HEK293 (cell line): Measurements from ENCODE around the gene CTNNA2.

Experiments used
- CTCF ChIA-PET: fragments of 350-600 bp; formaldehyde crosslinking; extraction: SDS; loops from one replicate; lab custom pipeline; 2021; ENCODE audit warnings: antibody characterized with exemption; lab: Yijun Ruan, JAX
- POLR2A ChIA-PET: fragments of 300-600 bp; formaldehyde crosslinking; extraction: SDS; loops from one replicate; lab custom pipeline; 2020; ENCODE audit warnings: antibody characterized with exemption, inconsistent platforms; lab: Yijun Ruan, JAX
- H3K27ac ChIP-seq: fragments of 200-500 bp; sonication (Bioruptor generic); 2 replicates; pipeline ENCODE4 v1.5.1; 2014; ENCODE audit warnings: low read depth, low read length, control low read depth, inconsistent platforms; ENCODE audit errors: extremely low read depth
- H3K36me3 ChIP-seq, 2 experiments: fragments of 200-500 bp in 1 of 2; sonication (Bioruptor generic) in 1 of 2; 1 replicate in 1 of 2; 2 replicates in 1 of 2; pipeline ENCODE4 v1.5.1; 2014 to 2017; ENCODE audit warnings: inconsistent platforms in 2 of 2, low read length in 2 of 2; ENCODE audit not compliant: control insufficient read depth in 2 of 2, insufficient read depth in 1 of 2
- H3K4me1 ChIP-seq: fragments of 200-500 bp; sonication (Bioruptor generic); 2 replicates; pipeline ENCODE4 v1.5.1; 2014; ENCODE audit warnings: mild to moderate bottlenecking, low read length, inconsistent platforms; ENCODE audit not compliant: control insufficient read depth, insufficient read depth
- H3K4me3 ChIP-seq: 2 replicates; pipeline ENCODE4 v1.5.1; 2011; ENCODE audit warnings: low read depth, mild to moderate bottlenecking, control low read depth, low read length, moderate library complexity
- H3K9me3 ChIP-seq: fragments of 200-500 bp; sonication (Bioruptor generic); 2 replicates; pipeline ENCODE4 v1.5.1; 2014; ENCODE audit warnings: low read depth, low read length, inconsistent platforms; ENCODE audit not compliant: control insufficient read depth, insufficient read depth
- ATF2 ChIP-seq: fragments of 450-650 bp; formaldehyde crosslinking; IDR thresholded peaks from 2 replicates; pipeline ENCODE4 v1.5.1; 2016; ENCODE audit warnings: missing biosample characterization, missing genetic modification characterization, low read depth
- HOXD13 ChIP-seq: sonication (generic); formaldehyde crosslinking; IDR thresholded peaks from 2 replicates; pipeline ENCODE4 v1.8.0; 2022; ENCODE audit warnings: missing genetic modification reagents, borderline replicate concordance
- KLF9 ChIP-seq: fragments of 450-650 bp; formaldehyde crosslinking; IDR thresholded peaks from 2 replicates; pipeline ENCODE4 v1.5.1; 2016; ENCODE audit warnings: missing biosample characterization, missing genetic modification characterization, low read depth
- OSR2 ChIP-seq: fragments of 450-650 bp; formaldehyde crosslinking; IDR thresholded peaks from 2 replicates; pipeline ENCODE4 v1.5.1; 2016; ENCODE audit warnings: missing biosample characterization, missing genetic modification characterization
- PATZ1 ChIP-seq: fragments of 450-650 bp; formaldehyde crosslinking; IDR thresholded peaks from 2 replicates; pipeline ENCODE4 v1.5.1; 2016; ENCODE audit warnings: missing biosample characterization, missing genetic modification characterization
- PRDM2 ChIP-seq: fragments of 450-650 bp; formaldehyde crosslinking; IDR thresholded peaks from 2 replicates; pipeline ENCODE4 v1.5.1; 2016; ENCODE audit warnings: missing biosample characterization, missing genetic modification characterization, borderline replicate concordance
- RBAK ChIP-seq: fragments of 450-650 bp; formaldehyde crosslinking; IDR thresholded peaks from 2 replicates; pipeline ENCODE4 v1.5.1; 2016; ENCODE audit warnings: missing biosample characterization, missing genetic modification characterization
- REST ChIP-seq: fragments of 450-650 bp; formaldehyde crosslinking; IDR thresholded peaks from 2 replicates; pipeline ENCODE4 v1.5.1; 2016; ENCODE audit warnings: missing biosample characterization, missing genetic modification characterization
- ZBTB21 ChIP-seq: fragments of 450-650 bp; formaldehyde crosslinking; IDR thresholded peaks from 2 replicates; pipeline ENCODE4 v1.5.1; 2017; ENCODE audit warnings: missing biosample characterization, missing genetic modification characterization
- ZBTB7A ChIP-seq: fragments of 450-650 bp; formaldehyde crosslinking; IDR thresholded peaks from 2 replicates; pipeline ENCODE4 v1.5.1; 2016; ENCODE audit warnings: low read depth, missing biosample characterization, missing genetic modification characterization
- ZNF121 ChIP-seq: fragments of 450-650 bp; formaldehyde crosslinking; IDR thresholded peaks from 2 replicates; pipeline ENCODE4 v1.5.1; 2016; ENCODE audit warnings: missing biosample characterization, missing genetic modification characterization
- ZNF174 ChIP-seq: fragments of 450-650 bp; formaldehyde crosslinking; IDR thresholded peaks from 2 replicates; pipeline ENCODE4 v1.5.0; 2017; ENCODE audit warnings: missing biosample characterization, mild to moderate bottlenecking, missing genetic modification characterization
- ZNF2 ChIP-seq: fragments of 450-650 bp; formaldehyde crosslinking; IDR thresholded peaks from 2 replicates; pipeline ENCODE4 v1.5.1; 2016; ENCODE audit warnings: missing biosample characterization, missing genetic modification characterization
- ZNF211 ChIP-seq: fragments of 450-650 bp; formaldehyde crosslinking; IDR thresholded peaks from 2 replicates; pipeline ENCODE4 v1.5.1; 2016; ENCODE audit warnings: low read depth, missing biosample characterization, missing genetic modification characterization
- ZNF311 ChIP-seq: fragments of 450-650 bp; formaldehyde crosslinking; IDR thresholded peaks from 2 replicates; pipeline ENCODE4 v1.5.1; 2017; ENCODE audit warnings: missing biosample characterization, missing genetic modification characterization, borderline replicate concordance
- ZNF350 ChIP-seq: fragments of 450-650 bp; formaldehyde crosslinking; IDR thresholded peaks from 2 replicates; pipeline ENCODE4 v1.5.0; 2017; ENCODE audit warnings: missing biosample characterization, mild to moderate bottlenecking, missing genetic modification characterization
- ZNF354C ChIP-seq: fragments of 450-650 bp; formaldehyde crosslinking; IDR thresholded peaks from 2 replicates; pipeline ENCODE4 v1.5.1; 2016; ENCODE audit warnings: missing biosample characterization, missing genetic modification characterization, low read depth, borderline replicate concordance
- ZNF510 ChIP-seq: fragments of 450-650 bp; formaldehyde crosslinking; IDR thresholded peaks from 2 replicates; pipeline ENCODE4 v1.5.1; 2018; ENCODE audit warnings: mild to moderate bottlenecking, missing genetic modification characterization, missing biosample characterization; ENCODE audit not compliant: insufficient replicate concordance
- ZNF521 ChIP-seq: fragments of 450-650 bp; formaldehyde crosslinking; IDR thresholded peaks from 2 replicates; pipeline ENCODE4 v1.5.1; 2017; ENCODE audit warnings: missing biosample characterization, mild to moderate bottlenecking, missing genetic modification characterization
- ZNF549 ChIP-seq: fragments of 450-650 bp; IDR thresholded peaks from 2 replicates; pipeline ENCODE4 v1.5.1; 2018; ENCODE audit warnings: missing biosample characterization, missing genetic modification characterization, mild to moderate bottlenecking, inconsistent platforms, moderate library complexity
- ZNF701 ChIP-seq: fragments of 450-650 bp; formaldehyde crosslinking; IDR thresholded peaks from 2 replicates; pipeline ENCODE4 v1.5.1; 2016; ENCODE audit warnings: missing biosample characterization, missing genetic modification characterization
- ZNF776 ChIP-seq: fragments of 450-650 bp; formaldehyde crosslinking; IDR thresholded peaks from 2 replicates; pipeline ENCODE4 v1.5.0; 2017; ENCODE audit warnings: missing biosample characterization, missing genetic modification characterization, borderline replicate concordance

The CTNNA2 gene

GRCh38 chr2:79862756-79863155 lies 349.9 kb downstream of the CTNNA2 start:
- CTCF ChIA-PET: interaction anchor here (0.6 kb wide), 2 partner anchors 25 to 424 kb away, joined by 3 read pairs; no protein-coding TSS in a partner anchor

GRCh38 chr2:79872656-79873055 lies 359.8 kb downstream of the CTNNA2 start:
- TF ChIP-seq ZNF776 (no peak), RBAK (no peak), ZNF521 (no peak), HOXD13 (CRISPR knock-in tag) (no peak), ZNF354C (tag by site-specific recombination) (no peak), ZNF211 (tag by site-specific recombination) (no peak), PRDM2 (tag by site-specific recombination) (no peak), KLF9 (no peak), ZNF121 (tag by site-specific recombination) (no peak), ATF2 (tag by site-specific recombination) (no peak), ZBTB21 (tag by site-specific recombination) (no peak), ZNF2 (no peak), OSR2 (tag by site-specific recombination) (no peak), ZNF549 (no peak), ZBTB7A (tag by site-specific recombination) (no peak), ZNF174 (tag by site-specific recombination) (no peak), ZNF701 (tag by site-specific recombination) (no peak), REST (no peak), ZNF311 (no peak)
- H3K4me3 ChIP-seq: no peak overlapping the region
- CTCF ChIA-PET: no interaction called here
- H3K27ac ChIP-seq: no peak overlapping the region
- POLR2A ChIA-PET: no interaction called here
- no peaks in the 10 kb centered on the region for H3K36me3 ChIP-seq
- no peaks in the 10 kb centered on the region for H3K4me1 ChIP-seq
- H3K9me3 ChIP-seq: no peaks in the 10 kb centered on the region

More at GRCh38 chr2:79862756-79863155, 349.9 kb downstream of the CTNNA2 start:
- TF ChIP-seq ZNF350 (no peak), ZNF510 (no peak), PATZ1 (tag by site-specific recombination) (no peak)
- Histone ChIP-seq H3K4me1 (no peaks in the 10 kb centered on the region), H3K9me3 (no peaks in the 10 kb centered on the region), H3K36me3 (no peaks in the 10 kb centered on the region), H3K27ac (no peak overlapping the region), H3K4me3 (no peak overlapping the region)
- POLR2A ChIA-PET: no interaction called here
